Endothelial cell of umbilical vein (primary cell): ENCODE results near the gene TEX26. TPM values are rescaled to one million over a fixed set of nuclear protein-coding genes. Genes with fewer than 3 reads are reported as not detected.

Experiments
- BruUV-seq: library from RNA; stranded (reverse); fragments of 400-500 nt; replicated peaks from 2 replicates; lab custom pipeline; 2021; lab: Mats Ljungman, UMichigan
- CTCF ChIA-PET: fragments of 300-600, 350-600 bp; sonication (Branson Sonifier 250); formaldehyde crosslinking; loops from one replicate; lab custom pipeline; 2021; ENCODE audit warnings: antibody characterized with exemption, inconsistent platforms; lab: Charles Lee
- POLR2A ChIA-PET: fragments of 300-600, 350-600 bp; sonication (Branson Sonifier 250); formaldehyde crosslinking; loops from one replicate; lab custom pipeline; 2021; ENCODE audit warnings: antibody characterized with exemption, inconsistent platforms; lab: Charles Lee
- DNase-seq: peaks from one replicate; pipeline ENCODE4 v3.0.0-alpha.2; 2011; ENCODE audit warnings: low read depth, low spot score
- FAIRE-seq: peaks from 2 replicates; lab custom pipeline; 2011; peaks lifted over from hg19 to GRCh38; lab: Jason Lieb, UNC
- H2AFZ ChIP-seq: 2 replicates; pipeline ENCODE4 v1.6.0; 2012; ENCODE audit warnings: low read depth, low read length, control low read depth, inconsistent platforms
- H3K27ac ChIP-seq: 2 replicates; pipeline ENCODE4 v1.5.1; 2011; ENCODE audit warnings: low read depth, mild to moderate bottlenecking, control low read depth, low read length, moderate library complexity; ENCODE audit not compliant: insufficient read depth
- H3K27me3 ChIP-seq, 2 experiments: 2 replicates each; pipeline versions ENCODE4 v1.6.0 to v1.6.1; 2011; ENCODE audit warnings: low read length in 2 of 2, mixed read lengths in 1 of 2; ENCODE audit not compliant: control insufficient read depth in 2 of 2, insufficient read depth in 2 of 2
- H3K36me3 ChIP-seq, 2 experiments: 2 replicates in 1 of 2; 3 replicates in 1 of 2; pipeline ENCODE4 v1.5.1; 2011; ENCODE audit warnings: low read length in 2 of 2, mild to moderate bottlenecking in 1 of 2, moderate library complexity in 1 of 2; ENCODE audit not compliant: control insufficient read depth in 2 of 2, insufficient read depth in 2 of 2; ENCODE audit errors: extremely low read depth in 1 of 2
- H3K4me1 ChIP-seq: 3 replicates; pipeline ENCODE4 v1.5.1; 2011; ENCODE audit warnings: mild to moderate bottlenecking, low read length; ENCODE audit not compliant: control insufficient read depth, insufficient read depth; ENCODE audit errors: extremely low read depth
- H3K4me2 ChIP-seq: 2 replicates; pipeline ENCODE4 v1.6.1; 2011; ENCODE audit warnings: low read length, control low read depth, mixed read lengths; ENCODE audit not compliant: insufficient read depth
- H3K4me3 ChIP-seq, 3 experiments: fragments of 200-600 bp in 1 of 3; sonication (generic), shearing (Covaris generic) in 1 of 3; replicated peaks in 1 of 3; 2 replicates each; pipeline ENCODE4 v1.5.1; 2011 to 2016; ENCODE audit warnings: control low read depth in 3 of 3, low read length in 3 of 3, mild to moderate bottlenecking in 2 of 3, inconsistent platforms in 1 of 3, low read depth in 1 of 3, moderate library complexity in 1 of 3; ENCODE audit not compliant: insufficient read depth in 1 of 3
- H3K79me2 ChIP-seq: 2 replicates; pipeline ENCODE4 v1.6.0; 2012; ENCODE audit warnings: low read length, inconsistent platforms; ENCODE audit not compliant: control insufficient read depth, insufficient read depth
- H3K9ac ChIP-seq: replicated peaks from 2 replicates; pipeline ENCODE3; 2011; ENCODE audit warnings: low read length, control low read depth; ENCODE audit not compliant: insufficient read depth; ENCODE audit errors: extremely low read depth
- H3K9me1 ChIP-seq: replicated peaks from 3 replicates; pipeline ENCODE4 v1.6.0; 2011; ENCODE audit warnings: mild to moderate bottlenecking, low read length; ENCODE audit not compliant: control insufficient read depth, insufficient read depth; ENCODE audit errors: extremely low read depth
- H3K9me3 ChIP-seq: replicated peaks from 2 replicates; pipeline ENCODE4 v1.5.1; 2012; ENCODE audit warnings: low read length, inconsistent platforms; ENCODE audit not compliant: control insufficient read depth, insufficient read depth
- H4K20me1 ChIP-seq: replicated peaks from 2 replicates; pipeline ENCODE3; 2011; ENCODE audit warnings: mild to moderate bottlenecking, low read length; ENCODE audit not compliant: control insufficient read depth, insufficient read depth; ENCODE audit errors: extremely low read depth
- CTCF ChIP-seq, 2 donors: IDR thresholded peaks; 1 replicate in 1 of 2; 2 replicates in 1 of 2; pipeline ENCODE4 v1.5.1; 2011; ENCODE audit warnings: low read length in 2 of 2, mild to moderate bottlenecking in 2 of 2, moderate library complexity in 2 of 2, control low read depth in 1 of 2, inconsistent platforms in 1 of 2, low read depth in 1 of 2; ENCODE audit not compliant: insufficient read depth in 1 of 2; ENCODE audit errors: extremely low read depth in 1 of 2
- EZH2 ChIP-seq: IDR thresholded peaks from 2 replicates; pipeline ENCODE4 v1.6.1; 2012; ENCODE audit warnings: borderline replicate concordance, low read depth, mild to moderate bottlenecking, moderate library complexity, low read length, inconsistent platforms; ENCODE audit not compliant: severe bottlenecking
- FOS ChIP-seq: IDR thresholded peaks from 2 replicates; pipeline ENCODE4 v1.6.1; 2011; ENCODE audit warnings: mild to moderate bottlenecking, low read length, moderate library complexity, borderline replicate concordance; ENCODE audit not compliant: insufficient read depth
- GATA2 ChIP-seq: IDR thresholded peaks from 2 replicates; pipeline ENCODE4 v1.7.0; 2011; ENCODE audit warnings: low read depth, mild to moderate bottlenecking, moderate library complexity, mixed read lengths, low read length; ENCODE audit not compliant: insufficient read length, insufficient read depth
- JUN ChIP-seq: IDR thresholded peaks from 2 replicates; pipeline ENCODE4 v1.6.1; 2011; ENCODE audit warnings: borderline replicate concordance, low read depth; ENCODE audit not compliant: insufficient read length, insufficient read depth
- MYC ChIP-seq: IDR thresholded peaks from one replicate; pipeline ENCODE4 v1.6.1; 2011; ENCODE audit warnings: mild to moderate bottlenecking, low read depth, low read length
- POLR2A ChIP-seq: IDR thresholded peaks from 2 replicates; pipeline ENCODE4 v1.6.1; 2012; ENCODE audit warnings: low read depth, mild to moderate bottlenecking, control low read depth, low read length
- POLR2AphosphoS5 ChIP-seq: IDR thresholded peaks from 2 replicates; pipeline ENCODE4 v1.6.1; 2012; ENCODE audit warnings: low read depth, mild to moderate bottlenecking, control low read depth, low read length, moderate library complexity; ENCODE audit not compliant: insufficient read depth
- dilution Hi-C: fragments of 300-500 bp; cut with MboI; formaldehyde crosslinking; loops from one replicate; pipeline ENCODE4 v1.15.0; 2019; ENCODE audit warnings: low sequenced_read_pairs; ENCODE audit not compliant: extremely low pct_ligation_motif_present
- intact Hi-C: fragments of 100-400 bp; cut with micrococcal nuclease; formaldehyde crosslinking; loops from one replicate; pipeline ENCODE4 v1.10.0; 2022
- polyA plus RNA-seq, 4 experiments: library from polyadenylated mRNA; depleted of rRNA in 3 of 4; stranded (reverse) in 3 of 4; unstranded in 1 of 4; fragments of >200 nt; gene quantifications; 2 replicates each; pipeline versions ENCODE4 v1.2.1 to v1.2.3, GENCODE V29; 2011 to 2012; ENCODE audit warnings: missing spikeins in 1 of 4
- total RNA-seq: library from RNA; stranded (reverse); gene quantifications from 2 replicates; pipeline ENCODE4 v1.2.3, GENCODE V29; 2021
- TF ChIP-seq, protein P1 (sequence below): IDR thresholded peaks from 2 replicates; pipeline ENCODE4 v1.6.1; 2011; ENCODE audit not compliant: insufficient read depth, insufficient read length

The TEX26 gene
- total and polyA plus RNA-seq, 2 donors (not counting 3 experiments of a cell fraction or from before 2014, with no cell fraction given), result not detected

GRCh38 chr13:30884543-30884942 lies 47.9 kb upstream of the TEX26 start:
- DNase-seq, result no peak
- Histone ChIP-seq H3K36me3 (no peaks in the 10 kb centered on the region), H3K79me2 (no peaks in the 10 kb centered on the region), H3K27me3 (peaks cover 0 to 9% of the 10 kb centered on the region in 2 experiments), H3K4me2 (no peak overlapping the region), H3K4me1 (no peaks in the 10 kb centered on the region), H3K27ac (no peak overlapping the region), H2AFZ (no peak overlapping the region), H3K9me3 (no peaks in the 10 kb centered on the region), H3K9me1 (no peaks in the 10 kb centered on the region), H4K20me1 (no peaks in the 10 kb centered on the region), H3K9ac (no peak overlapping the region), H3K4me3 (no peak overlapping the region)
- no TSS peak for BruUV-seq
- ChIA-PET POLR2A (no interaction called here), CTCF (no interaction called here)
- dilution Hi-C loops (no loop called here), intact Hi-C loops (no loop called here)
- TF ChIP-seq EZH2 (no peak), POLR2AphosphoS5 (no peak), GATA2 (no peak), MYC (no peak), JUN (no peak), CTCF (IDR thresholded peaks at IDR 0.05; ENCODE audit: extremely low read depth in 1 of 2, insufficient read depth in 1 of 2, low read depth in 1 of 2, low read length in 2 of 2) (no peak), POLR2A (no peak), FOS (no peak)
- TF ChIP-seq, protein P1, sequence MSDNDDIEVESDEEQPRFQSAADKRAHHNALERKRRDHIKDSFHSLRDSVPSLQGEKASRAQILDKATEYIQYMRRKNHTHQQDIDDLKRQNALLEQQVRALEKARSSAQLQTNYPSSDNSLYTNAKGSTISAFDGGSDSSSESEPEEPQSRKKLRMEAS, result no peak
- FAIRE-seq, result no peak
